ENCODE results near the gene COL8A1.
"Not testable (repeated sequence)": the region's sequence is repeated elsewhere in the genome, so short reads cannot be mapped to it uniquely, and the experiment has no call there.

The COL8A1 gene

GRCh38 chr3:99809565-99809964 lies 171.2 kb downstream of the COL8A1 start:
- DNase-seq = no peak

- no peak for DNase-seq
These were observed 172.0 kb downstream of the COL8A1 start for GRCh38 chr3:99810403-99810802.

GRCh38 chr3:99817047-99817436 lies 178.6 kb downstream of the COL8A1 start:
- DNase-seq = peak in 1 of 2 donors; percentile 2

- DNase-seq = peak; percentile 94 to 96
These were observed 179.2 kb downstream of the COL8A1 start, which contains the start of gene CMSS1 for GRCh38 chr3:99817437-99818240. Gene CMSS1, plus strand, starts transcription at chr3:99817862.

GRCh38 chr3:99818818-99819217 lies 180.4 kb downstream of the COL8A1 start:
- no peak for DNase-seq

GRCh38 chr3:99823723-99824711 lies 185.6 kb downstream of the COL8A1 start:
- no peak for DNase-seq

GRCh38 chr3:99825004-99825640 lies 186.7 kb downstream of the COL8A1 start:
- no peak for DNase-seq

- no peak for DNase-seq
These were observed 191.4 kb downstream of the COL8A1 start for GRCh38 chr3:99829844-99830243.

- no peak for DNase-seq
These were observed 195.3 kb downstream of the COL8A1 start for GRCh38 chr3:99833617-99834205.

- no peak for DNase-seq
These were observed 196.0 kb downstream of the COL8A1 start for GRCh38 chr3:99834211-99834957.

- DNase-seq = no peak
These were observed 198.3 kb downstream of the COL8A1 start for GRCh38 chr3:99836681-99837080.

- no peak for DNase-seq
These were observed 199.3 kb downstream of the COL8A1 start for GRCh38 chr3:99837715-99838114.

- no peak for DNase-seq
These were observed 200.4 kb downstream of the COL8A1 start for GRCh38 chr3:99838755-99839154.

- DNase-seq = no peak
These were observed 201.2 kb downstream of the COL8A1 start for GRCh38 chr3:99839613-99840012.

- DNase-seq = not testable (repeated sequence)
These were observed 203.6 kb downstream of the COL8A1 start for GRCh38 chr3:99841949-99842348.

GRCh38 chr3:99842826-99843589 lies 204.6 kb downstream of the COL8A1 start:
- DNase-seq = peak; percentile 14 to 48

GRCh38 chr3:99843590-99844258 lies 205.3 kb downstream of the COL8A1 start:
- no peak for DNase-seq

GRCh38 chr3:99845331-99845730 lies 206.9 kb downstream of the COL8A1 start:
- peak; percentile 56 to 62 for DNase-seq

- DNase-seq = no peak
These were observed 207.6 kb downstream of the COL8A1 start for GRCh38 chr3:99845999-99846398.

GRCh38 chr3:99846477-99847160 lies 208.2 kb downstream of the COL8A1 start:
- peak; percentile 67 to 76 for DNase-seq

All from inflammatory macrophage (primary cell).